SK-N-DZ (cell line): ENCODE results near the gene SLC2A2.

Experiments used
- DNase-seq: peaks from one replicate; pipeline ENCODE4 v3.0.0-alpha.2; 2015; ENCODE audit warnings: low spot score

Gene SLC2A2

GRCh38 chr3:171028779-171029232 is 2.3 kb upstream of the SLC2A2 start:
- DNase-seq = no peak

- peak; percentile 60 for DNase-seq
Measured at GRCh38 chr3:171028025-171028778, 1.7 kb upstream of the SLC2A2 start.

GRCh38 chr3:171023566-171023965 is 3.0 kb downstream of the SLC2A2 start:
- no peak for DNase-seq

GRCh38 chr3:171021377-171021776 is 5.1 kb downstream of the SLC2A2 start:
- DNase-seq = no peak

GRCh38 chr3:171018156-171018935 is 8.2 kb downstream of the SLC2A2 start:
- DNase-seq = no peak

GRCh38 chr3:171013822-171014748 is 12.4 kb downstream of the SLC2A2 start:
- no peak for DNase-seq

- DNase-seq = no peak
Measured at GRCh38 chr3:171011873-171012336, 14.6 kb downstream of the SLC2A2 start.

GRCh38 chr3:171011109-171011872 is 15.2 kb downstream of the SLC2A2 start:
- peak; percentile 21 for DNase-seq

- DNase-seq = no peak
Measured at GRCh38 chr3:171007316-171007715, 19.2 kb downstream of the SLC2A2 start.

GRCh38 chr3:171005648-171006047 is 20.9 kb downstream of the SLC2A2 start:
- DNase-seq = no peak

- DNase-seq = no peak
Measured at GRCh38 chr3:171001957-171002694, 24.4 kb downstream of the SLC2A2 start.

- DNase-seq = no peak
Measured at GRCh38 chr3:171001250-171001893, 25.1 kb downstream of the SLC2A2 start.

GRCh38 chr3:171000281-171000680 is 26.2 kb downstream of the SLC2A2 start:
- no peak for DNase-seq

- no peak for DNase-seq
Measured at GRCh38 chr3:170999737-171000242, 26.7 kb downstream of the SLC2A2 start.

- DNase-seq = no peak
Measured at GRCh38 chr3:170997961-170998913, 28.3 kb downstream of the SLC2A2 start.

GRCh38 chr3:170992854-170993253 is 33.7 kb downstream of the SLC2A2 start:
- DNase-seq = no peak

GRCh38 chr3:170991664-170992063 is 34.9 kb downstream of the SLC2A2 start:
- DNase-seq = no peak

GRCh38 chr3:170989100-170989648 is 37.3 kb downstream of the SLC2A2 start:
- no peak for DNase-seq
